HL-60/S4 treated with phorbol 12-myristate 13-acetate at 8.2 ng/mL for 4 days and 3 days (cell line): ENCODE results near the gene HTRA3.

ENCODE experiments used
- in situ Hi-C: fragments of 300-500 bp; cut with MboI; formaldehyde crosslinking; loops from 2 replicates; pipeline ENCODE4 v1.15.0; 2022; ENCODE audit warnings: low sequenced_read_pairs

Gene HTRA3

GRCh38 chr4:8265171-8265929 lies 4.2 kb upstream of the HTRA3 start:
- in situ Hi-C loops = no loop called here

GRCh38 chr4:8266088-8266487 lies 3.5 kb upstream of the HTRA3 start:
- in situ Hi-C loops = no loop called here

GRCh38 chr4:8266508-8266907 lies 3.0 kb upstream of the HTRA3 start:
- in situ Hi-C loops = no loop called here

- in situ Hi-C loops = no loop called here
These were observed 2.5 kb upstream of the HTRA3 start for GRCh38 chr4:8267077-8267476.

GRCh38 chr4:8268211-8268610 lies 1.3 kb upstream of the HTRA3 start:
- in situ Hi-C loops = no loop called here

GRCh38 chr4:8268901-8269534 lies 536 bp upstream of the HTRA3 start:
- in situ Hi-C loops = no loop called here

- in situ Hi-C loops = no loop called here
These were observed 841 bp downstream of the HTRA3 start for GRCh38 chr4:8270418-8270771.

- in situ Hi-C loops = no loop called here
These were observed 1.6 kb downstream of the HTRA3 start for GRCh38 chr4:8270912-8271815.

GRCh38 chr4:8271821-8272220 lies 2.3 kb downstream of the HTRA3 start:
- in situ Hi-C loops = no loop called here

GRCh38 chr4:8272472-8273428 lies 3.2 kb downstream of the HTRA3 start:
- in situ Hi-C loops = no loop called here

- in situ Hi-C loops = no loop called here
These were observed 3.9 kb downstream of the HTRA3 start for GRCh38 chr4:8273450-8273849.

- in situ Hi-C loops = no loop called here
These were observed 4.6 kb downstream of the HTRA3 start for GRCh38 chr4:8274066-8274652.

GRCh38 chr4:8274765-8275547 lies 5.4 kb downstream of the HTRA3 start:
- in situ Hi-C loops = no loop called here

- in situ Hi-C loops = no loop called here
These were observed 6.0 kb downstream of the HTRA3 start for GRCh38 chr4:8275548-8275910.

GRCh38 chr4:8276358-8277240 lies 7.0 kb downstream of the HTRA3 start:
- in situ Hi-C loops = no loop called here

GRCh38 chr4:8277356-8278008 lies 7.9 kb downstream of the HTRA3 start:
- in situ Hi-C loops = no loop called here

- in situ Hi-C loops = no loop called here
These were observed 8.4 kb downstream of the HTRA3 start for GRCh38 chr4:8278009-8278395.
